Effector CD8-positive, alpha-beta T cell (primary cell): ENCODE data around the gene PLAGL2.
A peak's percentile ranks its signal among the peaks of the same experiment; 100 is the strongest.
"Not testable (repeated sequence)": the region's sequence is repeated elsewhere in the genome, so short reads cannot be mapped to it uniquely, and the experiment has no call there.

Experiments
- DNase-seq: peaks from one replicate; lab custom pipeline; 2025; lab: John Stamatoyannopoulos, UW
- total RNA-seq, 4 experiments: gene quantifications; one replicate each; lab custom pipeline; 2026; lab: John Stamatoyannopoulos, UW

Gene PLAGL2
- 9.6 to 40.5 (median 18.9) reads per million in 4 experiments for total RNA-seq

DNA sequence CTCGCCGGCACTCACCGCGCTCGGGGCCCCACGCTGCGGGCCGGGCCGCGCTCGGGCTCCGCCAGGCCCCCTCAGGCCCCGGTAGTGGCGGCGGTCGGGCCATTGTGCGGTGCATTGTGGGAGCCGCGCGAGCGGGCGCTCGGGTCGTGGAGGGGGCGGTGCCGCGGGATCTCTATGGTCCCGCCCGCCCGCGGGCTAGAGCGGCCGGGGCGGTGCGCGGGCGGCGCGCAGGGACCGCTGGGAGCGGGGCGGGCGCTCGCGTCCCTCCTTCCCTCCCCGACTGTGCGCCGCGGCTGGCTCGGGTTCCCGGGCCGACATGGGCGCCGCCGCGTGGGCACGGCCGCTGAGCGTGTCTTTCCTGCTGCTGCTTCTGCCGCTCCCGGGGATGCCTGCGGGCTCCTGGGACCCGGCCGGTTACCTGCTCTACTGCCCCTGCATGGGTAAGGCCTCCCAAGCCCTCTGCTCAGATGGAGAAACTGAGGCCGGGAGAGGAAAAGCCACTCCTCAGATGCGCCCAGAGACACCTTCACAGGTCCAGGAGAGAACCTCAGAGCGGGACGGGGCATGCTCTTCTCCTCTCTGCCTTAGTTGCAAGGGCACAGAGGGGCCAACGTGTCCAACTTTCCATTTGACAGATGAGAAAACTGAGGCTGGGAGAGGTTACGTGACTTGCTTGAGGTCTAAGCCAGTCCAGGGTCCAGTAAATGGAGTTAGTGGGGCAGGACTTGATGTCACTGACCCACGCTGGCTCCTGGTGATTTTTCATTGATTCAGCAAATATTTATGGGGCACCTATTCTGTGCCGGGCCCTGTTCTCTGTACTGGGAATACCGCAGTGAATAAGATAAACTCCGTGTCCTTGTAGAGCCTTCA, at the start of gene PLAGL2, which contains the start of gene POFUT1:
PLAGL2 (minus strand) TSS at position 118 of the 873 bp plus-strand sequence. CDS start 5,565 bp downstream, outside the sequence.
POFUT1 (plus strand) TSS at position 255 of the 873 bp plus-strand sequence; CDS start at position 317, 62 bp downstream.
- DNase-seq = peak; percentile 73

DNA sequence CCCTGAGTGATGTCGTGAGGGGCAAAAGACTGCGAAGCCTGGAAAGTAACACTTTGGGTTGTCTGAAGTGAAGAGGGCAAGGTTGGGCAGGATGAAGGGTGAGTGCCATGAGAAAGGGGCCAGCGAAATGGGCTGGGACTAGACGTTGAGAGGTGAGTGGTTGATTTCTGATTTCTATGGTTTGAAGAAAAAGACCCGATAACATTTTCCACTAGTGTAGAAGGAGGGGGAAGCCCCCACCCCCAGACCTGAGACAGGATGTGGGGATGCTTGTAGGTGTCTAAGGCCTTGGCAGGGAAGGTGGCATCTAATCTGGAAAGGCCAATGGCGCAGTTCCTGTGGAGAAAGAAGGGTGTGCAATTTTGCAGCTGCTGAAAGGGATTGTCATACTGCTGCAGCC, 44.6 kb upstream of the PLAGL2 start:
- no peak for DNase-seq

- DNase-seq = no peak
Observed at GRCh38 chr20:32251470-32251869, 43.9 kb upstream of the PLAGL2 start.

- peak; percentile 7 for DNase-seq
Observed at GRCh38 chr20:32249030-32249738, 41.6 kb upstream of the PLAGL2 start.

- no peak for DNase-seq
Observed at GRCh38 chr20:32248043-32248442, 40.5 kb upstream of the PLAGL2 start.

- DNase-seq = not testable (repeated sequence)
Observed at GRCh38 chr20:32246208-32246607, 38.7 kb upstream of the PLAGL2 start.

DNA sequence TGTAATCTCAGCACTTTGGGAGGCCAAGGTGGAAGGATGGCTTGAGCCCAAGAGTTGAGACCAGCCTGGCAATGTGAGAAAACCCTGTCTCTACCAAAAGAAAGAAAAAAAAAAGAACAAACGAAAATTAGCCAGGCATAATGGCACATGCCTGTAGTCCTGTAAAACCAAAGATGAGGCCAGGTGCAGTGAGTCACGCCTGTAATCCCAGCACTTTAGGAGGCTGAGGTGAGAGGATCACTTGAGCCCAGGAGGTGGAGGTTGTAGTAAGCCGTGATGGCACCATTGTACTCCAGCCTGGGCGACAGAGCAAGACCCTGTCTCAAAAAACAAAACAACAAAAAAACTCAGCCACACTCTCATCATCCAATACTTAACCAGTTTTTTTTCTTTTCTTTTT, 37.4 kb upstream of the PLAGL2 start:
- DNase-seq = no peak

GRCh38 chr20:32244150-32244823, 36.7 kb upstream of the PLAGL2 start:
- DNase-seq = no peak

DNA sequence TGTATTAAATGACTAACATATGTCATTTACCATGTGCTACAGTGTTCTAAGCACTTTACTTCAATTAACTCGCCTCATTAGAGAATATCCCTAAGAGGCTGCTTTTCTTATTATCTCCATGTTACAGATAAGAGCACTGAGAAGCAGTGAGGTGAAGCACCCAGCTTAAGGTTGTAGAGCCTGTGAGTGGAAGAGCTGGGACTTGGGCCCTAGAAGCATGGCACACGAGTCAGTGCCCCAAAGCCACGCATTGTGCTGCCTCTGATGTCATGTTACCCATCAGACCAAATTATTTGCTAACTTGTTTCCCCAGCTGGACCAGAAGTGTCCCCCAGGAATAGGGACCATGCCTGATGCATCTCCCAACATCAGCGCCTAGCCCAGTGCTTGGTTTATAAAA, 34.3 kb upstream of the PLAGL2 start:
- DNase-seq = no peak

DNA sequence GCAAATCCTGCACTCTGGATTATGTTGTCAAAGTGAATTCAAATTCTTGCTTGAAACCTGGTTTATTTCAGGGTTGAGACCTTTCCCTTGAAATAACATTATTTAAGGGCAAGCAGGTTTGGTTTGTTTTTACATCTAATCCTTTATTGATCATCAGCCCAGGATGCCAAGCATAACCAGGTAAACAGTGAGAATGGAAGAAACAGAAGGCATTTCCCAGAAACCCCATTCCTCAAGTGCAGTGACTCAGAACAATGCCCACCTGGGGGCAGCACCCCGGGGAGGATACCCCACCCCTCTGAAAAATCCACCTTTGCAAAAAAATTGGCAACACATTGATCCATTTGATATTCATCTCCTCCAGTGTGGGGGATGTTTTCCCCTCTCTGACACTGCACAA, 32.7 kb upstream of the PLAGL2 start:
- DNase-seq = no peak

DNA sequence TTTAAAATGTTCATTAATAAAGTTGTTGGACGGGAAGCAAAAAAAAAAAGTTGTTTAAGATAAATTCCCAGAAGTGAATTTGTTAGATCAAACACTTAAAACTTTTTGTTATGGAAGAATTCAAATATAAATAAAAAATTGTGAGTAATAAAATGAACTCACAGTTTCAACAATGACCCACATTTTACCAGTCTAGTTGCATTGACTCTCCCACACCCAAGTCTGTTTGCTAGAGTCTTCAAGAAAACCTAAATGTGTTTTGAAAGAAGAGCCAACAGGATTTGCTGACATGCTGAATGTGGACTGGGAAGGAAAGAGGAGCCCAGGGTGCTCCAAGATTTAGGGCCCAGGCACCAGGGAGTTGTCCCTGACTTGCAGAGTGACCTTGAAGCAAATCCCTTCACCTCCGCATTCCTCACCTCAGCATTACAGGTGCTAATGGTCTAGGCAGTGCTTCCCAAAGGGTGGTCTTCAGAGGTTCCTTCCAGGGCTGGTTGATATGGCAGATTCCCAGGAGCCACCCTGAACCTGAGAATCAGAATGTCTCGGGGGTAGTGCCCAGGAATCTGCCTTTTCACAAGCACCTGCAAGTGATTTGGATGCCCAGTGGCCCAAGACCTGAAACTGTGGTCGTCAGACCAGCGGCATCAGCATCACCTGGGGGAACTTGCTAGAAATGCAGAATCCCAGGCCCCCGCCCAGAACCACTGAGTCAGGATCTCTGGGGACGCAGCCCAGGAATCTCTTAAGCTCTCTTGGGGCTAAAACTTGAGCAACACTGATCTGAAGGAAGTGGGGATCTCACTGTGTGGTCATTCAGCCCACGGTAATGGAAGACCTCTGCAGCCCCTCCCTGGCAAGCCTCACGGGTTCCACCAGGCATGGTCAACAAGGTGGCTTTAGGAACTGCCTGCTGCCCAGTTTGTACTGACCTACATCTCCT, 31.2 kb upstream of the PLAGL2 start:
- DNase-seq = no peak

- DNase-seq = no peak
Observed at GRCh38 chr20:32237419-32237818, 29.9 kb upstream of the PLAGL2 start.

- DNase-seq = no peak
Observed at GRCh38 chr20:32236819-32237218, 29.3 kb upstream of the PLAGL2 start.

GRCh38 chr20:32236048-32236533, 28.5 kb upstream of the PLAGL2 start:
- DNase-seq = no peak

DNA sequence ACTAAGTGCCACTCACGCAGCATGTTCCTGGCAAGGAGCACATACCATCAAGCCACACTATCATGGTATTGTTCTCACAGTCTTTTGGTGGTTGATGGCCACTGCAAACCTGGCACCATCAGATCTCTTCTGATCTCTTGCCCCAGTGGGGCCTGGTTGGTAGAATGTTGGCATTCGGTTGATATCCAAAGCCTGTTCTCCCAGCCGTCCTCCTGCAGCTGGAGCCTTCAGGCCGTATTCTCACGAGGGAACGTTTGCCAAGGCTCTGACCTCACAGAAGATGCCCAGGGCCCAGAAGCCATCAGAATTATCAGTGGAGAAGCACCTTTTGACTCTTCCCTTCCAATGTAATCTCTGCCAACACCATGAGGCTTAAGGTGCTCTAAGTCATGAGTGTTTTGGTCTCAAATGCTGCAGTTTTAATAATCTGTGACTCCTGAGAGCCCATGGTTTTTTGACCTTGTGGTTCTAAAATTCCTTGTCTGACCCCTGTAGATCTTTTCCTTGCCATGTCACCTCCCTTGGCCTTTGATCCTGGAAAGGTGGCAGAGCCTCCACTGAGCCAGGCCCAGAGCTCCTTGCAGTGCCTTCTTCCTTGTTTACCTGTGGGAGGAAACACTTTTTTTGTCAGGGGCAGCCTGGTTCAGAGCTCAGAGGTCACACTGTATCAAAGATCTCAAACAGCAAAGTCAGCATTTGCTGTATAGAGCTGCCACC, 27.9 kb upstream of the PLAGL2 start:
- no peak for DNase-seq

DNA sequence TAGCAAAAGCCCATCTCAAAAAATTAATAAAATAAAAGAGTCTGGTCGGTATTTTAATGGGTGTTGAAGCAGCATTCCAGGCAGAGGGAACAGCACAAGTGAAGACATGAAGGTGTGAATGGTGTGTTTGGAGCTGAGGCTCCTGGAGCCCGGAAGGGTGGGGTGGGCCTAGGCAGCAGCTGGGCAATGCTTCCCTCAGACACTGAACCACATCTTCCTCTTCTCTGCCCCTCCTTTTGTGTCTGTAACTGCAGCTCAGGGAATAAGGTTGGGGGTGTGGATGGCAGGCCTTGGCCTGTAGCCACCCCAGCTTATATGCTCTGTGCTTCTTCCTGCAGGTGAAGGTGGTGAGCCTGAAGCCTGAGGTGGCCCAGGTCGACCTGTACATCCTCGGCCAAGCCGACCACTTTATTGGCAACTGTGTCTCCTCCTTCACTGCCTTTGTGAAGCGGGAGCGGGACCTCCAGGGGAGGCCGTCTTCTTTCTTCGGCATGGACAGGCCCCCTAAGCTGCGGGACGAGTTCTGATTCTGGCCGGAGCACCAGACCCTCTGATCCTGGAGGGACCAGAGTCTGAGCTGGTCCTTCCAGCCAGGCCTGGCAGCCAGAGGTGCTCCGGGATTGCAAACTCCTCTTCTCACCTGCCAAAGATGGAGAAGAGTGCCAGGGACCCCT, 26.7 kb upstream of the PLAGL2 start:
- DNase-seq = no peak

DNA sequence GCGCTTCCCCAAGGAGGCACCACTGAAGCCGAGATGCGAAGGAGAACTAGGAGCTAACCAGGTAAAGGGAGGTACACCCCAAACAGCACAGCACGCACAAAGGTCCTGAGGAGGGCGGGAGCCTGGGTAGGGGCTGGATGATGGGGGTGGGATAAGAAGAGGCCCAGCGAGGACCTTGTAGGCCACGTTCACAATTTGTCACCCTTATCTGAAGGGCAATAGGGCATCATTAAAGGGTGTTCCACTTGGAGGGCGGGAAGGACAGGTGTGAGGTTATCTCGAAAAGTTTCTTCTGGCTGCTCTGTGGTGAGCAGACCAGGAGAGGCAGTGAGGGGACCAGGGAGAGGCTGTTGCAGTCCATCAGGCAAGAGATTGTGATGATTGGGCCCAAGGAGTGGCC, 25.7 kb upstream of the PLAGL2 start:
- DNase-seq = no peak

GRCh38 chr20:32232326-32232886, 24.9 kb upstream of the PLAGL2 start:
- no peak for DNase-seq

- no peak for DNase-seq
Observed at GRCh38 chr20:32231847-32232246, 24.3 kb upstream of the PLAGL2 start.
